ENCODE data around the gene KIAA0232.
"Not testable (repeated sequence)": the region's sequence is repeated elsewhere in the genome, so short reads cannot be mapped to it uniquely, and the experiment has no call there.

Gene KIAA0232

DNA sequence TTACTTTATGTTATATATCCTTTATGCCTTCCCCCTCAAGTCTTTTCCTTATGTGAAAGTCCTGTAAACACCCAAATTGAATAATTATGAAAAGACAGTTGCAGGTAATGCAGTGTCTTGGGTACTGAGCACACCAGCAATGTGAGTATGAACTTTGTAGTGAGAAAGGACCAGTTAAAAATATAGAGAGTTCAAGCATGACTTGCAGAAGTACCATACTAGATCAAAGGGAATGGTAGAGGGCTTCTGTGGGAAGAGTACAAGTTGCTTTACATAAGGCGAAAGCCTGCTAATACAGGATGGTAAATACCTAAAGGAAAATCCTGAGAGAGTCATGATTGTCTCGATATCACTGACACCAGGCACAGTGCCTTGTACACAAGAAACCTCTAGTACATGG is 25.7 kb downstream of the KIAA0232 start:
- no peak for DNase-seq

DNA sequence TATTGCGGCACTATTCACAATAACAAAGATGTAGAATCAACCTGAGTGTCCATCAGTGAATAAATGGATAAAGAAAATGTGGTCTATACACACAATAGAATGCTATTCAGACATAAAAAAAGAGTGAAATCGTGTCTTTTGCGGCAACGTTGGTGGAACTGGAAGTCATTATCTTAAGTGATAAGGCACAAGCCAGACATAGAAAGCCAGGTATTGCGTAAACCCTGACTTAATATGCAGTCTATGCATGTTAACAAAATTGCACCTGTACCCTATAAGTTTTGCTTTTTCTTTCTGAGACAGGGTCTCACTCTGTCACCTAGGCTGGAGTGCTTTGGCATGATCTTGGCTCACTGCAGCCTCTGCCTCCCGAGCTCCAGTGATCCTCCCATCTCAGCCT is 28.6 kb downstream of the KIAA0232 start:
- no peak for DNase-seq

DNA sequence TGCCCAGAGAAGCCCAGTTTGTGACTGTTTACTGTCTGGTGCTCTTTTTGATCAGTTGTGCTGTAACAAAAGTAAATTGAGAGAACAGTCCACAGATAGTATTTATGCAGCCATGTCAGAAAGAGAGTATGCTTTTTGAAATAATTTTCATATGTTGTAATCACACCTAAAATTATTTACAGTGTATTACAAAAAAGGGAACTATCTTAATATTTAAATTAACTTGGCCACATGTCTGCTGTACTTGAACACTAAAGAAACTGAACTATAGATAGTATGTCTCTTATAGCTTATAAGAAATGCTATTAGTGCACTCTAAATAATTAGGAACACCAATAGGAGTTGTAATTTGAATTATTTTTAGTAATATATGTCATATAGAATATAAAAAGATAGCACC is 30.2 kb downstream of the KIAA0232 start:
- no peak for DNase-seq

DNA sequence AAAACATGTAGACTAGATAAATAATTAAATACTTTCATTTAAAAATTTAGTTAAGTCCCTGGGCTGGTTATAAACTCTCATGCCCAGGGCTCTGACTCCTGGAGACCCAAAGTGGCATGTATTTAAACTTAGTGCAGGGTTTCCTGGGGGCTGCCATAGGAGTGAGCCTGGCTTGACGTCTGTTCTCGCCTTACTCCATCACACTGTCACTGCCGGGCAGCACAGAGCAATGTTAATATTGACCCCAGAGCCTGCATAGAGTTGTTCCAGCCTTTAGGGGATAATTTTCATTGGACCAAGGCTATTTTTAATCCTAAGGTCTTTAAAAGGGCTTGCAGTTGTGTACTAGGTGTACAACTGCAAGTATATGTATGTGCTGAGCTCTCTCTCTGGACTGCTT is 31.2 kb downstream of the KIAA0232 start:
- DNase-seq = no peak

DNA sequence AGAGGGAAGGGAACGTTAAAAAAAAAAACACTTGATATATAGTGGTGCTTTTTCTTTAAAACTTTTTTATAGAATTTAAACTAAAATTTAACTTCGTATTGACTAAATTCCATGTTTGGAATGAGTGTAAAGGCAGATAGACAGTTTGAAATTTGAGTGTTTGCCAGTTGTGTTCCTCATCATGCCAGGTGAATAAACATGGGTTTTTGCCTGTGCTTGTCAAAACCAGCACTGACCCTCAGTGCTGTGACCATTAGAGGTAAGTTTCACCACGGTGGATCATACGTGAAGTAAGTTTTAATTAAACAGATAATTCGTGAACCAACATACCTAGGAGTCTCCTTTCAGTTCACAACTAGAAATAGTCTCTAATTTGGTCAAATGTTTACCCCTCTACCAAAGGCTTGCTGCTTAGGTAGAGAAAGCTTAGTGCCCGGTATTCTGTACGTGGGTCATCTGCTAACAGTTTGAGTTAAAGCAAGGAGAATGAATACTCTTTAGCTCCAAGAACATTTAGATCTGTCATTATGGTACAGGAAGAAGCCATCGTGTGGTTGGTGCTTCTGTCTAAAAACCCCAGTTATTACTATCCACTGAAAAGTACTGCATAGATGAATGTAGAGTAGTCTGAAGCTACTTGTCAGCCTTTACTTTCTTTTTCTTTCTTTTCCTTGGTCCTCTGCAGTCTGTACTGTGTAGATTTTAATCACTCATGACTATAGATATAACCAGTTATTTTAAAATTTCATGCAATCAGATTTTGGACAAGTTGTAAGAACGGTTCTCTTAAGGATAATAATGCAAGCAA is 32.7 kb downstream of the KIAA0232 start:
- no peak for DNase-seq

DNA sequence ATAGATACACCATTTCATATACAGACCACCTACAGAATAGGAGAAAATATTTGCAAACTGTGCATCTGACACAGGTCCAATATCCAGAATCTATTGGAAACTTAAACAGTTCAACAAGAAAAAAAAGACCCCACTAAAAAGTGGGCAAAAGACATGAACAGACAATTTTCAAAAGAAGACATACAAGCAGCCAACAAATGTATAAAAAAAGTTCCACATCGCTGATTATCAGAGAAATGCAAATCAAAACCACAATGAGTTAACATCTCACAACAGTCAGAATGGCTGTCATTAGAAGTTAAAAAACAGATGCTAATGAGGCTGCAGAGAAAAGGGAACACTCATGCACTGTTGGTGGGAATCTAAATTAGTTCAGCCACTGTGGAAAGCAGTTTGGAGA is 36.8 kb downstream of the KIAA0232 start:
- DNase-seq = no peak

DNA sequence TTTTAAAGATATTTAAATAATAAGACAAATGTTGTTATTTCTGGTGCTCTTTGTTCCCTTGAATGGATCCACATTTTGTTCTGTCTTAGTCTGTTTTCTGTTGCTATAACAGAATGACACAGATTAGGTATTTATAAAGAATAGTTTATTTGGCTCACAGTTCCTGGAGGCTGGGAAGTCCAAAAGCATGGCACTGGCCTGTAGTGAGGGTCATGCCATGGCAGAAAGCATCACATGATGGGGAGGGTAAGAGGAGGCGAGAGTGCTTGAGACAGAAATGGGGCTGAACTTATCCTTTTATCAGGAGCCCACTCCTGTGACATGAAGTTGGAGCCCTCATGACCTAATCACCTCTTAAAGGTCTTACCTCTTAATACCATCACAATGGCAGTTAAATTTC is 38.2 kb downstream of the KIAA0232 start:
- no peak for DNase-seq

DNA sequence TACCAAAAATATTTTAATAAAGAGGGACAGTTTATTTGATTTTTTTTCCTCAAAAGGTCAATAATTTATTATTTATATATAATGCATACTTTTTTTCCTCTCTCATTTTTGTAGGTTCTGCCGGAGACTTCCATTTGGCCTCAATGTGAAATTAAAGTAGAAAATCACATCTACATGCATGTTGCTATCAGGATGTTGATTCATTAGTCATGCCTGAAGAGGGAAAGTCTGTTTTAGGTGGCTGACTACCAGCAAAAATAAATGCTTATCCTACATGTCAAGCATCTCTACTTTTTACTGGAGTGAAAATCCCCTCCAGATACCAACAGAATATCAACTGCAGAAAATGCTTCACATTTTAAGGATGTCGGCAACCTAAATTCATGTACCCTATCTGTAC is 41.5 kb downstream of the KIAA0232 start:
- DNase-seq = no peak

DNA sequence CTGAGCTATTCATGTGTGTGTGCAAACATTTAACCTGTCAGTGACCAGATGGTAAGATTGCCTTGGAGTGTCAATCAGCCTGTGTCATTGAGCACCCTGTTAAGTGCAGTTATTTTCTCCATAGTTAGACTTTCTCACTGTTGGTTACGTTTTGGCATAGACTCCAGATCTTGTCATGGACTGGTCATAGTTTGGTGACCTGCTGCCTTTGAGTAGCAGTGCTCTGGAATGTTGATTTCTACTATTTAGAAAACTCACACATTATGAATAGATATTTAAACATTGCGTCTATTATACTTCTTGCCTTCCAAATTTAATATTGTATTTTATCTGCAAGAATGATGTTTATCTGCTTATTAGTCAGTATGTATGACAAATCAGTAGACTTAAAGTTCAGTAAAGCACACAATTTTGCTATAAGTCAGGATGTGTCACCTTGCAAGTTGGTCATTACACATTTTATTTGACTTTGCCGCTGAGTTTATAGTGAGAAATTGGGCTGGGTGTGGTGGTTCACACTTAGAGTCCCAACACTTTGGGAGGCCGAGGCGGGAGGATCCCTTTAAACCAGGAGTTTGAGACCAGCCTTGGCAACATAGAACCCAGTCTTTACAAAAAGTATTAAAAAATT is 42.4 kb downstream of the KIAA0232 start:
- no peak for DNase-seq

DNA sequence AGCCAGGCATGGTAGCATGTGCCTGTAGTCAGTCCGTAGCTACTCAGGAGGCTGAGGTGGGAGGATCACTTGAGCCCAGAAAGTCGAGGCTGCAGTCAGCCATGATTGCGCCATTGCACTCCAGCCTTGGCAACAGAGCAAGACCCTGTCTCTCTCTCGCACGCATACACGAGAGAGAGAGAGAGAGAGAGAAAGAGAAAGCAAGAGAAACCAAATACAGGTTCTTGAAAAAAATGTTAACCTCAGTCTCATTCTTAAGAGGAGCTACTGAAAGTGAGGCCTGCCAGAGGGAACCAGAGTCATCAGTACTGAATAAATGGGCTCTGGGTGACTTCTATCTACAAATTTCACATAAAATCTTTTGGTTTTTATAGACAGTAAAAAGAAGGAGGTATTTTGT is 42.9 kb downstream of the KIAA0232 start:
- DNase-seq = no peak

DNA sequence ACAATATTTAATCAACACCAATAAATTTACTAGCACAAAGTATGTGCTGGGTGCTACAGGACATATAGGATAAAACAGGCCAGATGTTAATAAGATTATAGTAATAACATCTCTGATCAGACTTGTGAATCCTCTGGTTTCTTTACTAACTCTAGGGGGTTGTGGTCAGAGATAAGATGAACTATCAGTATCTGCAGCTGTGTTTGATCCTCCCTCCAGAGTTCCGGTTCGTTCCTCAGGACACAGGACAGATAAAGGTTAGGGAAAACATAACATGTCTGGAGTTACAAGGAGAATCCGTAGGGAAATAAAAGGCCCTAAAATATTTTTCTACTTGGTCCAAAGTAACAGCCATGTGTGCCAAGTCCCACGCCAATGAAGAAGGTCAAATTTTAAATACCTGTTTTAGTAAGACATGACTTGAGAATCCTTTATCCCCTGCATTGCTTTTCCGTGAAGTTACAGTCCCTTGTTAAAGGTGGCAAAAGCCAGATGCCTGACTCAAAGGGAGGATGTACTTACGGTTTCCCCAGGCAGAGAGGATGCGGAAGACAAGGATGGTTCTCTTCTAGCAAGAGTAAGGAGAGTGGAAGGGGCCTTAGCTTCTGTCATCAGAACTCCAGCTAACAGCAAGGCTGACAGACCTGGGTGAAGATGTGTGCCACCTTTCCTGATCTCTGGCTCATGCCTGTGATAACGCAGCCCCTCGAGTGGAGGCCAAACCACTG is 44.4 kb downstream of the KIAA0232 start:
- DNase-seq = no peak

DNA sequence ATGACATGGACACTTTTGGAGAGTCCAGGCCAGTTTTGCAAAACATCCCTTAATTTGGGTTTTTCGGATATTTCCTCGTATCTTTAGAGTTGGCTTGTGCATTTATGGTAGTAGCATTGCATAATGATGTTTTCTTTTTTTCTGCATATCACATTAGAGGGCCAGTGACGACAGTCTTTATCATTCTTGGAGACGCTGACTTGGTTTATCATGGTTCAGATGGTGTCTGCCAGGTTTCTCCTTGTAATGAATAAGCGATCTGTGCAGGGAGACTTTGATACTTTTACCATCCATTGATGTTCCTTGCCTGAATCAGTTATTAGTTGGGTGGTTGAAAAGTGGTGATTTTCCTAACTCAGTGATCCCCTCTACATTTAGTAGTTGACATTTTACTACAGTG is 46.6 kb downstream of the KIAA0232 start:
- no peak for DNase-seq

DNA sequence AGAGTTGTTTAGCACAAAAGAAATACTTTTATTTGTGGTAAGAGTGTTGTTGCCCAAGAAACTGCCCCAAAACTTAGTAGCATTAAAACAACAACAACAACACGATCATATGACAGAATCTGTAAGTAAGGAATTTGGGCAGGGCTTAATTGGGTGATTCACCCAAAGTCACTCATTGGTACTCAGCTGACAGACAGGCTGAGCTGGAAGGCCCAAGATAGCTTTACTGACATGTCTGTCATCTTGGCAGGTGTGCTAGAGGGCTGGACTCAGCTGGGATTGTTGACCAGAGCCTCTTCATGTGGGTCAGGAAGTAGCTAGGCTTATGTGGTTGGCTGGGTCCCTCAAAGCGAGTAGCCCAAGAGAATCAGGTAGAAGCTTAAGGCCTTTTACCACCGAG is 52.3 kb downstream of the KIAA0232 start:
- no peak for DNase-seq

DNA sequence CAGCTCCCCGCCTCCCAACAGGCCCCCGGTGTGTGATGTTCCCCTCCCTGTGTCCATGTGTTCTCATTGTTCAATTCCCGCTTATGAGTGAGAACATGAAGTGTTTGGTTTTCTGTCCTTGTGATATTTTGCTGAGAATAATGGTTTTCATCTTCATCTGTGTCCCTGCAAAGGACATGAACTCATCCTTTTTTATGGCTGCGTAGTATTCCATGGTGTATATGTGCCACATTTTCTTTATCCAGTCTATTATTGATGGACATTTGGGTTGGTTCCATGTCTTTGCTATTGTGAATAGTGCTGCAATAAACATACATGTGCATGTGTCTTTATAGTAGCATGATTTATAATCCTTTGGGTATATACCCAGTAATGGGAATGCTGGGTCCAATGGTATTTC is 53.1 kb downstream of the KIAA0232 start:
- not testable (repeated sequence) for DNase-seq

DNA sequence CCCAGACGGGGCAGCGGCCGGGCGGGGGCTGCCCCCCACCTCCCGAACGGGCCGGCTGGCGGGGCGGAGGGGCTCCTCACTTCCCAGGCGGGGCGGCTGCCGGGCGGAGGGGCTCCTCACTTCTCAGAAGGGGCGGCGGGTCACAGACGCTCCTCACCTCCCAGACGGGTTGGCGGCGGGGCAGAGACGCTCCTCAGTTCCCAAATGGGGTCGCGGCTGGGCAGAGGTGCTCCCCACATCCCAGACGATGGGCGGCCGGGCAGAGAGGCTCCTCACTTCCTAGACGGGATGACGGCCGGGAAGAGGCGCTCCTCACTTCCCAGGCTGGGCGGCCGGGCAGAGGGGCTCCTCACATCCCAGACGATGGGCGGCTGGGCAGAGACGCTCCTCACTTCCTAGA is 54.6 kb downstream of the KIAA0232 start:
- DNase-seq = not testable (repeated sequence)

DNA sequence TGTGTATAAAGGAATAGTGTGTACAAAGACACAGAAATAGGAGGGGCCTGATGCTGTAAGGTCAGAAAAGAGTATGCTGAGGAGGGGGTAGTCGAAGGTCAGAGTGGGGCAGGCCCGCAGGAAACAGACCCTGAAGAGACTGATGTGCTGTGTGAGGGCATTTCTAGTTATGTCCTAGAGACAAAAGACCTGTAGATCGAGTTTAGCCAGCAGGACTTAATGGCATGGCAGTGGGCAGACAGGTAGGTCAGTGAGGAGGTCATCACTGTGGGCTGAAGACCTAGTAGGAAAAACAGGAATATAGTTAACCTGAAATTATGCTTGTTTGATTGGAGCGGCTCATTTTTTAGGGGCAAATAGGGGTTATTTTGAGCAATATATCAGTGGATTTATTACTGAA is 57.1 kb downstream of the KIAA0232 start:
- DNase-seq = no peak

DNA sequence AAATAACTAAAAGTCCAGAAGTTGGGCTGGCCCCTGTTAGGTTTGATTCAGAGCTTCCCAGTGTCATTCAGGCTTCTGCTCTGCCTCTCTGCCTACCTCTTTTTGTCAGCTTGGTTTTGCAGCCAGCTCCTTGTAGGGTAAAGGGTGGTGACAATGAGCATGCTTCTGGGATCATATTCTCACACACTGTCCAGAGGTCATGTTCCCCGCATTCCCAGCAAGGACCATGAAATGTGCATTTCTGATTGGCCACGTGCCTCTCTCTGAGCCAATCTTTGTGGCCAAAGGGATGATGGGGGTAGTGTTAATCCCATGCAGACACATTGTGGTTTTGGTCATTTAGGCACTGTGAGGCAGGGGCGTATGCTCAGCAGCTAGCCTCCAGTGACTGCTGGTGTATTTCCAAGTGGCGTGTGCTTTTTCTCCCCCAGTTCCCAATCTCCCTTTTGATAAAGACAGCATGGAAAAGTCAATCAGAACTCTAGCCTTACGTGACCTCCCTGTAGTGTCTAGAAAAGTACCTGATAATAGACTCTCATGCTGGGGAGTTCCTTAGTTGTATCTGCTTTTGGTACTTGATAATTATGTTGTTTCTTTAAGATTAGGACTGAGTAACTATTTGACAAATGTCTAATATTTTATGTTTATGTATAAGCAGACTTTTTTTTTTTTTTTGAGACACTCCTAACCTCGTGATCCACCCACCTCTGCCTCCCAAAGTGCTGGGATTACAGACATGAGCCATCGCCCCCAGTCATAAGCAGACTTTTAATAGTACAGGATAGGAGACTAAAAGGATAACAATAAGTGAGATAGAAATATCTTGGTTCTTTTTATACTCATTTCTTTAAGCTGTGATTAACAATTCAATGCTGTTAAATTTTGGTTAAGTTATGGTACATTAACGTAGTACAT is 57.8 kb downstream of the KIAA0232 start:
- no peak for DNase-seq

DNA sequence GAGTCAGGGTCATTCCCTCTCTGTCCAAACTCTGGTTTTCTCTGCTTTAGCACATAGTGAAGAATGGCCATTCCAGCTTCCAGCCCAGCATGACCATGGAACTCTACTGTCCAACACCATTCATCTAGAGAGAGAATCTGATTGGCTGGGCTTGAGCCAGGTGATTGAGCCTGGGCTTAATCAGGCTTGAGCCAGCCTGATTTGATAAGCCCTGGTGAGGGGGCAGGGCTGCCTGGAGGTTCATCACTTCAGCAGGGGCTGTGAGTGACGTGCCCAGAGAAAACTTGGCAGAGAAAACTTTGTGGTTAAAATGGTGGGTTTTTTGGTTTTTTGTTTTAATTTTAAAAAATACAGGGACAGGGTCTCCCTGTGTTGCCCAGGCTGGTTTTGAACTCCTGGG is 62.5 kb downstream of the KIAA0232 start:
- no peak for DNase-seq

DNA sequence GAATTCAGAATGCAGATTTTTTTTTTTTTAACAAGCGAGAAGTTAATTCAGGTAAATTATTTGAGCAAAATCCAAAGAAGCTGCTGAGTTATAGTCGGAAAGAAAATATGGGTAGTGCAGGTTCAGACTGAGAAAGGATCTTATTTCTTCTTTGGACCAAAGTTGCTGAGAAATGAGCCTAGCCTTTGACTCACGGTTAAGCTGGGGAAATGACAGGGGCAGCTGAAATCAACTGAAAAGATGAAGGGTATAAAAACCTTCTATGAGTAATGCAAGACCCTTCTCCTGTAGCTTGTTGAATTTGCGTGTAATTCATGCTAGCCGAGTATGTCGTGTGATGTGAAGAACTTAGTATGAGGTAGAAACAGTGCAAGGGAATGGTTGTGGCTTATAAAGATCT is 63.0 kb downstream of the KIAA0232 start:
- DNase-seq = no peak

DNA sequence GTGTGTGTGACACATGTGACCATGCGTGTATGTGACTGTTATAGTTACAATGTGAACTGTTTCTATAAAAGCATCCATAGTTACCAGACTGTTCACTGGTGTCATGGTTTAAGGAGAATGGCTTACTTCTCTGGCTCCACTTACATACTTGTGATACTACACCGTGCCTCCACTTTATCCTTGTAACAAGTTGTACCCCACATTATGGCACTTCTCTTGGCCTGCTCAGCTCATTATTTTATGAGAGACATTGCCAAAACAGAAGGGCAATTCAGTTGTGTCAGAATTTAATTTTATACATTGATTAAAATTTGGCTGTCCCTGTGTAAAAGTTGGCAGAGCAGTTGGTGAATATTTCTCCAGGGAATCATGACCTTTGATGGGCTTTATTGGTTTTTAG is 64.7 kb downstream of the KIAA0232 start:
- DNase-seq = no peak

DNA sequence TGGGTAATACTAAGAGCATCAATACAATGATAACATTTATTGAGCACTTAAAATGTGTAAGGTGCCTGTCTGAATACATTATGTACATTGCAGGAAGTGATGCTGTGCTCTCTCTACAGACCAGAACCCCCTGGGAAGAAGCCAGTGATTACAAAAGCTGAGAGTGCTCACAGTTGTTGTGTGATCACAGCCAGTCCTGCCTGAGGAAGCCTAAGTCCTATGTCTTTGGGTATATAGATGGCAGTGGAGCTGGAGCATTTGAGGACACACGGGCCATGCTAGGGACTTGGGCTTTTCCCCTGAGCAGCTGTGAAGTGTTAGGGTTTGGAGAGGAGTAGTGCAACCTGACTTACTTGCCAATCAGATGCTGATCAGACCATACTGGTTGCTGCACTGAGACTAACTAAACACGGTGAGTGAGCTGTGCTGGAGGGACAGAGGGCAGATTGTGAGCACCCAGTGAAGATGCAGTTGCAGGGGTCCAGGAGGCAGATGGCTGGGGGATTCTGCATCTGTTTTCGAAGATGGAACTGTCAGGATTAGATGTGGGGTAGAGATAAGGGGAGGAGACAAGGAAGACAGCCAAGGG is 66.3 kb downstream of the KIAA0232 start:
- DNase-seq = no peak

DNA sequence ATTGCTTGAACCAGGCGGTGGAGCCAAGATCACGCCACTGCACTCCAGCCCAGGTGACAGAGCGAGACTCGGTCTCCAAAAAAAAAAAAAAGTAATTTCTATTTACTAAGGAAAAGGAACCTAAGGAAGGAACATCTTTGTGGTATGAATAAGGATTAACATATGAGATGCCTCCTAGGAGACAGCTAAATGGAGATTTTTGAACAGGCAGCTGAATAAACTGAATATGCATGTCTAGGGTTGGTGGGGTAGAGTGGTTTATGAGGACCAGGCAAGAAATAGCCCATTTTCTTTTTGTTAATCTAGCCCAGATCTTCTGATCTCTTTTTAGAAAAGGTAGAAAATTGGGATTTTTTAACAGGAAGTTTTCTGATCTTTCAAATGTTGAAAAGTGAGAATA is 67.2 kb downstream of the KIAA0232 start:
- no peak for DNase-seq

DNA sequence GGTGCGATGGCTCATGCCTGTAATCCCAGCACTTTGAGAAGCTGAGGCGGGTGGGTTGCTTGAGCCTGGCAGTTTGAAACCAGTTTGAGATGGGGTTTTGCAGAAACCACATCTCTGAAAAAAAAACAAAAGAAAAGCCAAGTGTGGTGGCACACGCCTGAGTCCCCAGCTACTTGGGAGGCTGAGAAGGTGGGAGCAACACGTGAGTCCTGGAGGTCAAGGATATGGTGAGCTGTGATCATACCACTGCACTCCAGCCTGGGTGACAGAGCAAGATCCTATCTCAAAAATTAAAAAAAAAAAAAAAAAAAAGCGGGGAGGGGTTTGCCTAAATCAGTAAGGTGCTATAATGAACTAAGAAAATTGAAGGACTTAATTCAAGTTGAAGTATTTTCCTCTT is 68.9 kb downstream of the KIAA0232 start:
- no peak for DNase-seq

Data from stimulated activated CD4-positive, alpha-beta T cell treated with anti-CD3 and anti-CD28 coated beads, Interleukin-15, amount 100 ng/mL, for 24 hours (primary cell).